H1 (cell line): Measurements from ENCODE around the gene FICD. TPM values are rescaled to one million over a fixed set of nuclear protein-coding genes. Genes with fewer than 3 reads are reported as not detected.

Source experiments
- BACH1 ChIP-seq: IDR thresholded peaks from 2 replicates; pipeline ENCODE4 v1.6.1; 2012; ENCODE audit warnings: low read length, improper control_type of control experiment
- JUN ChIP-seq: IDR thresholded peaks from 2 replicates; pipeline ENCODE4 v1.6.1; 2011; ENCODE audit warnings: low read depth, mild to moderate bottlenecking, improper control_type of control experiment, low read length
- MAFK ChIP-seq: IDR thresholded peaks from 2 replicates; pipeline ENCODE4 v1.6.1; 2012; ENCODE audit warnings: low read depth, mild to moderate bottlenecking, improper control_type of control experiment, low read length
- RFX5 ChIP-seq: IDR thresholded peaks from 2 replicates; pipeline ENCODE4 v1.6.1; 2011; ENCODE audit warnings: low read depth, low read length, improper control_type of control experiment, borderline replicate concordance
- SIX5 ChIP-seq: IDR thresholded peaks from 2 replicates; pipeline ENCODE4 v1.6.1; 2011; ENCODE audit warnings: mild to moderate bottlenecking, low read depth, low read length
- SP2 ChIP-seq: IDR thresholded peaks from 2 replicates; pipeline ENCODE4 v1.6.1; 2012; ENCODE audit warnings: mild to moderate bottlenecking, low read length, inconsistent platforms
- SUZ12 ChIP-seq: fragments of 200-600 bp; sonication (generic); IDR thresholded peaks from 2 replicates; pipeline ENCODE4 v1.6.1; 2012; ENCODE audit warnings: mild to moderate bottlenecking, inconsistent platforms, low read length, moderate library complexity, mixed read lengths
- TAF1 ChIP-seq: IDR thresholded peaks from 2 replicates; pipeline ENCODE4 v1.6.1; 2011; ENCODE audit warnings: mild to moderate bottlenecking, low read depth, low read length
- polyA plus RNA-seq, 7 experiments: library from polyadenylated mRNA; depleted of rRNA in 3 of 7; stranded (reverse) in 5 of 7; unstranded in 2 of 7; fragments of >200 nt in 5 of 7; fragments of 200-250 nt in 2 of 7; gene quantifications; 1 replicate in 5 of 7; 2 replicates in 1 of 7; 4 replicates in 1 of 7; pipeline versions ENCODE4 v1.2.1 to v1.2.3, GENCODE V29; 2011 to 2013; ENCODE audit warnings: missing spikeins in 2 of 7, mixed read lengths in 2 of 7
- total RNA-seq: library from RNA; stranded (reverse); fragmentation: NEBNext Ultra II Directional; extraction: Animal tissue kit (Norgen Biotek cat#: 25700); gene quantifications from 2 replicates; pipeline ENCODE4 v1.2.1, GENCODE V29; 2021
- TF ChIP-seq, protein P1 (sequence below), 3 experiments: IDR thresholded peaks; 1 replicate in 2 of 3; 2 replicates in 1 of 3; pipeline versions ENCODE4 v1.5.1 to v1.6.1; 2011; ENCODE audit warnings: low read length in 3 of 3, mild to moderate bottlenecking in 3 of 3, inconsistent platforms in 2 of 3, low read depth in 1 of 3, moderate library complexity in 1 of 3; ENCODE audit not compliant: insufficient read depth in 1 of 3; ENCODE audit errors: control extremely low read depth in 1 of 3

Gene FICD
- total and polyA plus RNA-seq, 2 of the 8 experiments (the other 6 are each of a cell fraction or from before 2014, with no cell fraction given) = 2.2 to 6.0 TPM

DNA sequence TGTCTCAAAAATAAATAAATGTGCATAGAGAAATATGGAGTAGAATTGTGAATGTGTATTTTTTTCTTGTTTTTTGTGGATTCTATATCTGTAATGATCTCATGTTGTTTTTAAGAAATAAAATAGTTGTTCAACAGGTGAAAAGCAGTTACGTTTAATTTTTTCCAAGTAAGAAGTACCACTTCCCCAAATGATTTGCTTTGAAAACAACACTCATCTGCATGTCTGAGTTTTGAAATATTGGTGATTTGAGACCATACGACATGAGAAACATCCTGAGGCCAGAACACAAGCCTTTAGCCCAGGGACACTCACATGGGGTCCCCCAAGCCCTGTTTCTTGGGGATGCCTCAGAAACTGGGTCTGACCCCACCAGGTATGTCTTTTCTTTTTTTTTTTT lies 4.2 kb upstream of the FICD start (continued):
- TF ChIP-seq, protein P1, sequence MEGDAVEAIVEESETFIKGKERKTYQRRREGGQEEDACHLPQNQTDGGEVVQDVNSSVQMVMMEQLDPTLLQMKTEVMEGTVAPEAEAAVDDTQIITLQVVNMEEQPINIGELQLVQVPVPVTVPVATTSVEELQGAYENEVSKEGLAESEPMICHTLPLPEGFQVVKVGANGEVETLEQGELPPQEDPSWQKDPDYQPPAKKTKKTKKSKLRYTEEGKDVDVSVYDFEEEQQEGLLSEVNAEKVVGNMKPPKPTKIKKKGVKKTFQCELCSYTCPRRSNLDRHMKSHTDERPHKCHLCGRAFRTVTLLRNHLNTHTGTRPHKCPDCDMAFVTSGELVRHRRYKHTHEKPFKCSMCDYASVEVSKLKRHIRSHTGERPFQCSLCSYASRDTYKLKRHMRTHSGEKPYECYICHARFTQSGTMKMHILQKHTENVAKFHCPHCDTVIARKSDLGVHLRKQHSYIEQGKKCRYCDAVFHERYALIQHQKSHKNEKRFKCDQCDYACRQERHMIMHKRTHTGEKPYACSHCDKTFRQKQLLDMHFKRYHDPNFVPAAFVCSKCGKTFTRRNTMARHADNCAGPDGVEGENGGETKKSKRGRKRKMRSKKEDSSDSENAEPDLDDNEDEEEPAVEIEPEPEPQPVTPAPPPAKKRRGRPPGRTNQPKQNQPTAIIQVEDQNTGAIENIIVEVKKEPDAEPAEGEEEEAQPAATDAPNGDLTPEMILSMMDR (IDR thresholded peaks at IDR 0.05; ENCODE audit: control extremely low read depth in 1 of 3, insufficient read depth in 1 of 3, low read depth in 1 of 3, low read length in 3 of 3) = no peak
- no peak for TF ChIP-seq SUZ12
- TF ChIP-seq RFX5 = no peak
- TF ChIP-seq JUN = no peak
- no peak for TF ChIP-seq BACH1
- no peak for TF ChIP-seq TAF1
- no peak for TF ChIP-seq SP2
- no peak for TF ChIP-seq SIX5
- no peak for TF ChIP-seq MAFK
